PFSK-1 (cell line): Measurements from ENCODE around the gene SDCCAG8.

Experiments
- POLR2AphosphoS5 ChIP-seq: IDR thresholded peaks from 2 replicates; pipeline ENCODE4 v1.6.1; 2012; ENCODE audit warnings: low read depth, mild to moderate bottlenecking, control low read depth, low read length, moderate library complexity
- TF ChIP-seq, protein P1 (sequence below), 2 experiments: IDR thresholded peaks; 2 replicates each; pipeline versions ENCODE4 v1.6.1 to v1.8.0; 2011 to 2012; ENCODE audit warnings: low read depth in 2 of 2, low read length in 2 of 2, control low read depth in 1 of 2, inconsistent platforms in 1 of 2, mild to moderate bottlenecking in 1 of 2, moderate library complexity in 1 of 2; ENCODE audit not compliant: insufficient read depth in 1 of 2

DNA sequence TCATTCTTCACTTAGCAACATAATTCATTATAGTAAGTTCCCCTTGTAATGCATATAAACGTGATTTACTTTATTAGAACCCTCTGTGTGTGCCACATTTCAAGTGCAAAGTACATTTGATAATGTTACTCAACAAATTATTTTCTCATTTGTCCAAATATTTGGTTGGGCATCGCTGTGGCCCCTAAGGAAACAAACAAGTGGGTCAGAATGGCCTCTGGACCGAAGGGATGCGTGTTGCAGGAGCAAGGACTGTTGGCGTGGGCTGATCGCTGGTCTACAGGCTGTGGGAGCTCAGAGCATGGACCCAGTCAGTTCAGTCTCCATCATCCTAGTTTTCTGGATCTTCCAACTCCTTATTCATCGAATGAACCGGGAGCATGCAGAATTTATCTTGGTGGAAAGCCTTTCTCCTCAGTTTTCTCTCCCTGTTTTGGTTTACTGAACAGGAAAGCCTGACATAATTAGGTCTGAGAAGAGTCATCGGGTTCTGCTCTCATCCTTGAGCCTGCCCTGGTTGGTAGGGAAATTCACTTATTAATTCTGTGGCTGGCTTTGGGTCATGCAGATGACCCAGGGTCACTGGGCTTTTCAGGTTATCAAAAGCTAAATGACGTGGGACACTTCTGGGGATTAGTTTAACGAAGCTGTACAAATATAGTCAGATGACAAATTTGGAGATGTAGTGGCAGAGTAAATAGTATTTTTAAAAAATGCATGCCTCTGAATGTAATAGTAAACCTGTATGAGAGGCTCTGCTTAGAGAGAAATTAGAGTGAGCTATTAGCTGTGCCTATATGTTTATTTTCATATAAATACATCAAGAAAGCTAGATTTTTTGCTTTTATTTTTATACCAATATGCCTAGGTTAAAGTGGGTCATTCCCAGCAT lies 200.2 kb downstream of the SDCCAG8 start:
- TF ChIP-seq POLR2AphosphoS5: no peak
- TF ChIP-seq, protein P1, sequence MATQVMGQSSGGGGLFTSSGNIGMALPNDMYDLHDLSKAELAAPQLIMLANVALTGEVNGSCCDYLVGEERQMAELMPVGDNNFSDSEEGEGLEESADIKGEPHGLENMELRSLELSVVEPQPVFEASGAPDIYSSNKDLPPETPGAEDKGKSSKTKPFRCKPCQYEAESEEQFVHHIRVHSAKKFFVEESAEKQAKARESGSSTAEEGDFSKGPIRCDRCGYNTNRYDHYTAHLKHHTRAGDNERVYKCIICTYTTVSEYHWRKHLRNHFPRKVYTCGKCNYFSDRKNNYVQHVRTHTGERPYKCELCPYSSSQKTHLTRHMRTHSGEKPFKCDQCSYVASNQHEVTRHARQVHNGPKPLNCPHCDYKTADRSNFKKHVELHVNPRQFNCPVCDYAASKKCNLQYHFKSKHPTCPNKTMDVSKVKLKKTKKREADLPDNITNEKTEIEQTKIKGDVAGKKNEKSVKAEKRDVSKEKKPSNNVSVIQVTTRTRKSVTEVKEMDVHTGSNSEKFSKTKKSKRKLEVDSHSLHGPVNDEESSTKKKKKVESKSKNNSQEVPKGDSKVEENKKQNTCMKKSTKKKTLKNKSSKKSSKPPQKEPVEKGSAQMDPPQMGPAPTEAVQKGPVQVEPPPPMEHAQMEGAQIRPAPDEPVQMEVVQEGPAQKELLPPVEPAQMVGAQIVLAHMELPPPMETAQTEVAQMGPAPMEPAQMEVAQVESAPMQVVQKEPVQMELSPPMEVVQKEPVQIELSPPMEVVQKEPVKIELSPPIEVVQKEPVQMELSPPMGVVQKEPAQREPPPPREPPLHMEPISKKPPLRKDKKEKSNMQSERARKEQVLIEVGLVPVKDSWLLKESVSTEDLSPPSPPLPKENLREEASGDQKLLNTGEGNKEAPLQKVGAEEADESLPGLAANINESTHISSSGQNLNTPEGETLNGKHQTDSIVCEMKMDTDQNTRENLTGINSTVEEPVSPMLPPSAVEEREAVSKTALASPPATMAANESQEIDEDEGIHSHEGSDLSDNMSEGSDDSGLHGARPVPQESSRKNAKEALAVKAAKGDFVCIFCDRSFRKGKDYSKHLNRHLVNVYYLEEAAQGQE (IDR thresholded peaks at IDR 0.05; ENCODE audit: insufficient read depth in 1 of 2, low read depth in 2 of 2, low read length in 2 of 2): no peak
